IPS-20b (cell line): Measurements from ENCODE around the gene GNAQ.
"Not testable (repeated sequence)": the region's sequence is repeated elsewhere in the genome, so short reads cannot be mapped to it uniquely, and the experiment has no call there.

ENCODE experiments used
- H3K27ac ChIP-seq: one replicate; pipeline ENCODE4 v1.5.1; 2013; ENCODE audit warnings: low read length
- H3K27me3 ChIP-seq: 2 replicates; pipeline ENCODE4 v1.6.1; 2013; ENCODE audit warnings: mild to moderate bottlenecking, low read length, inconsistent platforms; ENCODE audit not compliant: insufficient read depth
- H3K36me3 ChIP-seq: 2 replicates; pipeline ENCODE4 v1.6.1; 2013; ENCODE audit warnings: low read depth, mild to moderate bottlenecking, inconsistent platforms, low read length, moderate library complexity; ENCODE audit not compliant: insufficient read depth
- H3K4me1 ChIP-seq: 2 replicates; pipeline ENCODE4 v1.6.1; 2013; ENCODE audit warnings: mild to moderate bottlenecking, control low read depth, inconsistent platforms, low read length, moderate library complexity; ENCODE audit not compliant: insufficient read depth
- H3K4me3 ChIP-seq: 2 replicates; pipeline ENCODE4 v1.5.1; 2013; ENCODE audit warnings: mild to moderate bottlenecking, low read length, inconsistent platforms
- H3K9ac ChIP-seq: 2 replicates; pipeline ENCODE4 v1.6.1; 2013; ENCODE audit warnings: low read depth, mild to moderate bottlenecking, inconsistent platforms, low read length, moderate library complexity
- H3K9me3 ChIP-seq: 2 replicates; pipeline ENCODE4 v1.6.1; 2013; ENCODE audit warnings: mild to moderate bottlenecking, low read depth, low read length, inconsistent platforms; ENCODE audit not compliant: insufficient read depth

GNAQ gene

DNA sequence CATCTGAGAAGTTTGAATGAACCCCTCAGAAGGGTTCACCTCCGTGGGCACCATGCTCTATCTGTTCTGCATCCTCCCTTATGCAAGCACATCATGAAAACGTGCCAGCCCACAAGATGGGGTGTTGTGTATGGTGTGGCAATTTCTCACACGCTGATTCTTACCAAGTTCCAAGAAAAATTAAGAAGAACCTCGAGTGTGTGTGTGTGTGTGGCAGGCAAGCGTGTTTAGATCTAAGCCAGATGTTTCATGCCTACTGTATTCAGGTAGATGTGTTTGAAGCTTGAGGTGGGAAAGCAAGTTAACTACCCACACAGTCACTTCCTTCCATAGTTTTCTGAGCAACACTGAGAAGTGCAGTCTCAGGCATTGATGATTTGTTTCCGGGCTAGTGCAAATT lies 305.8 kb downstream of the GNAQ start:
- no peak overlapping the region for H3K4me3 ChIP-seq
- no peaks in the 10 kb centered on the region for H3K9me3 ChIP-seq
- no peaks in the 10 kb centered on the region for H3K27me3 ChIP-seq
- H3K27ac ChIP-seq = no peak overlapping the region
- H3K36me3 ChIP-seq = peaks cover 27% of the 10 kb centered on the region
- H3K9ac ChIP-seq = no peak overlapping the region
- H3K4me1 ChIP-seq = no peaks in the 10 kb centered on the region; the same call in 1 of the 2 replicates

DNA sequence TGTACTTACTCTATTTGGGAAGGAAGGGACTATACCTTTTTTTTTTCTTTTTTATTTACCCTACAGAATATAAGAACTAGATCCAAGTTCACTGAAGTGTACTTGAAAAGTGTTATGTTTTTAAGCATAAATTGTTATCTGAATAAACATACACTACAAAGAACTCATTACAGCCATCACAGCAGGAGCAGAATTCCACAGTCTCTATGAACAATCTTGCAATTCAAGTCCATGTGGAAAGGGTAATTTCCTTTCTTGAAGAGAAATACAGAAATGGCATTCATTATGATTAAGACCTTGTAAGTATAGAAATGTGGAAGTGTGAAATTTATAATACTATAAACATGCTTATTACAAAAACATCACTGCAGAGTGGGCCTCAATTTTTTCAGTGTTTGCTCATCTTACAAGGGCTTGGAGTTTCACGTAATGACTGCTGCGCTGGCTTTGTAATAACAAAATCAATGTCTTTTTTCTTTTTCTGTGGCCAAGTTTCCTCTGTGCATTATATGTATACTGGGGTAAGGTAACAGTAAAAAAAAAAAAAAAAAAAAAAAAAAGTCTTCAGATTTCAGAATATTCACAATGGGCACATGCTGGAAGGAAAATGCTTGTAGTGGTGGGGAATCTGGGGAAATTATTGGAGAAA lies 306.4 kb downstream of the GNAQ start:
- H3K36me3 ChIP-seq = peaks cover 27% of the 10 kb centered on the region
- H3K4me3 ChIP-seq = no peak overlapping the region
- no peak overlapping the region for H3K9ac ChIP-seq
- H3K9me3 ChIP-seq = no peaks in the 10 kb centered on the region
- no peaks in the 10 kb centered on the region for H3K27me3 ChIP-seq
- no peak overlapping the region for H3K27ac ChIP-seq
- H3K4me1 ChIP-seq = peaks cover 3% of the 10 kb centered on the region; the same call in 1 of the 2 replicates

DNA sequence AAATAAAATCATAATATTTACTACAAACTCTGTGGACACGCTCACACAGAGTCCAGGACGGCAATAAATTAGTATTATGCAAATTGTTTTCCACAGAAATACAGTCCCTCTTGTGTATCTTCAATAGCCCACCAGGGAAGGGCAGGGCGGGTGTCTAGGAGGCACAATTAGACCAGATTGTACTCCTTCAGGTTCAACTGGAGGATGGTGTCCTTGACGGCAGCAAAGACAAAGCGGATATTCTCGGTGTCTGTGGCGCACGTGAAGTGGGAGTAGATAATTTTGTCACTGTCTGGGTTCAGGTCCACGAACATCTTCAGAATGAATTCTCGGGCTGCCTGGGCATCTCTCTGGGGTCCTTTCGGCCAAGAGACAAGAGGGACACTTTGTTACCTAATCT lies 310.5 kb downstream of the GNAQ start:
- not testable (repeated sequence) for H3K36me3 ChIP-seq, H3K9ac ChIP-seq, H3K4me3 ChIP-seq, H3K27ac ChIP-seq, H3K9me3 ChIP-seq, H3K27me3 ChIP-seq
- peaks cover 37% of the 10 kb centered on the region for H3K4me1 ChIP-seq

DNA sequence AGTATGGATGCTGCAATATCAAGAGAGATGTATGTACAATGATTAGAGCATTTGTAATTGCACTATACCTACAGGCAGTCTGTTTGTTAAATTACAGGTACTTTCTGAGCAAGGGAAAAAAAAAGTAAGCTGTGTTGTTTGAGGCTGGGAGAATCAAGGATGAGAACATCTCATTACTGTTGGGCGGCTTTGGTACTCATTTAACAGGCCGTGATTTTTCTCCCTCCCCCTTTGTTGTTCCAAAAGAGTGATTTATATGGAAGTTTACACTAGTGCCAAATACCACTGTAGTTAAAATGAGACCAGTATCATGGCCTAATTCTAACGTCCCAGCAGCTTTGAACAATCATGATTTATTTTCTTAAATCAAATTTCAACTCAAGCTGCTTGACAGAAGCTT lies 312.3 kb downstream of the GNAQ start:
- Histone ChIP-seq H3K4me1 (peaks cover 41% of the 10 kb centered on the region), H3K9ac (peak overlapping the region; percentile 9; the same call in 1 of the 2 replicates), H3K9me3 (no peaks in the 10 kb centered on the region), H3K4me3 (no peak overlapping the region), H3K27ac (no peak overlapping the region), H3K27me3 (no peaks in the 10 kb centered on the region), H3K36me3 (no peaks in the 10 kb centered on the region)

DNA sequence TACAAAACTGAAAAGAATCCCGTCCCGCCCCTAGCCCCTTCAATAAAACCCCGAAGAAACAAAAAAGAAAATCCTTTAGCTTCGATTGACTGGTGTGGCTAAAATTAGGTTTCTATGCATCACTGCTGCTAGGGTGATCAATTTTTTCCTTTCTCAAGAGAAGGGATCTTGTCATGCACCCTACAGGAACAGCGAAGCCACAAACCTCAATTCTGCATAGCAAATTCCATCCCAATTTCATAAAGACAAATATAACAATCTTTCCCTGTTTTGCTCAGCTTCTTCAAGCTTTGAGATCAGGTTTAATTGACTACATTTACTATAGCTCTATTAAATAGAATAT lies 313.3 kb downstream of the GNAQ start:
- Histone ChIP-seq H3K27ac (peak overlapping the region; percentile 46), H3K4me1 (peaks cover 48% of the 10 kb centered on the region), H3K9ac (peak overlapping the region; percentile 68; the same call in 1 of the 2 replicates)
- H3K4me3 ChIP-seq, H3K36me3 ChIP-seq, H3K27me3 ChIP-seq, H3K9me3 ChIP-seq: not testable (repeated sequence)

DNA sequence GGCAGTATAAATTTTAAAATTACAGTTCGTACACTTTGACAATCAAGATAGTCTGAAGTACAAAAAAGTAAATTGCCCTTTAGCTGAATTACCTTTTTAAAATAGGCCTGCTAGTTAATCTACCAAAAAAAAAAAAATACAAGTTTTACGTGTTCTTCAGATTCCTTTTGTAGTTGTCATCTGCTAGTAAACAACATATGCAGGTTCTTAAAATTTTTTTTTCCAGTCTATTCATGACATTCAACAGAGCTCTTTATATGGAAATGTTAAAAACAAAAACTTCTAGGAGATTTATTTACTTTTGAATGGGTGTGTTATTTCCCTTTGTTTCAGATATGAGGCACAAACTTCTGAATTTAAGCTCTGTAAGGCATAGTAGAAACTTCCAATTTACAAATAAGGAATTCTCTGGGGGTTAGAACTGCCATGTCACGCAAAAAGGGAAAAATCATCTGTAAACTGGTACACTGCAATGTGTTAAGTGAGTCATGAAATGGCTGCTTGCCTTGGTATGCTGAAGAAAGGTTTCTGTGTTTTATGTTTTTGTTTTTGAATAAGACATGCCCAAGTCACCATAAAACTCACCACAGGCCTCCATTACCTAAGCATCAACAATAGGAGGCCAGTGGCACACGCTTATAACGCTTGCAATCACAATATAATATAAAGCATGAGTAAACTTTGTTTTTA lies 313.9 kb downstream of the GNAQ start:
- H3K4me1 ChIP-seq = peaks cover 48% of the 10 kb centered on the region
- H3K27ac ChIP-seq = peak overlapping the region; percentile 46
- H3K9ac ChIP-seq = peak overlapping the region; percentile 68
- H3K4me3 ChIP-seq = peak overlapping the region; percentile 8; the same call in 1 of the 2 replicates
- not testable (repeated sequence) for H3K27me3 ChIP-seq, H3K36me3 ChIP-seq, H3K9me3 ChIP-seq

DNA sequence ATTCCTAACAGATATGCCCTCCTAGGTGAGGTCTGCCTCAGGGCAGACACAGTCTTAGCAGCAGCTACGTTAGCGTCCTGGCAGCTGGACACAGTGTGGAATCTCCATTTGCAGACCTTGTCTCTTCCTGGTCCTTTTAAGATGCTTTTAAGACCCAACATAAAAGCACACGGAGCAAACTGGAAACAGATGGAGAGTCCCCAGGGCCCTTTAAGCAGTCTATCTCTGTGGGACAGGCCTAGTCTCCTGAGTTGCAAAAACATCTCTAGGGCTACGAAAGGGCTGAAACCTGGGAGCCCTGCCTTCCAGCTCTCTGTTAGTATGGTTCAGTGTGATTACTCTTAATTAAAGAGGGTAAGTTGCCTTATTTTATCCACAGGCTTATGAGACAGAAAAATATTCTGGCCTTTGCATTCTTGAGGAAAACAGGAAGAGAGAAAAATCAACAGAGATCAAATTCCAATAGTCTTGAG lies 317.5 kb downstream of the GNAQ start:
- Histone ChIP-seq H3K27me3 (no peaks in the 10 kb centered on the region), H3K36me3 (no peaks in the 10 kb centered on the region), H3K4me1 (peaks cover 35% of the 10 kb centered on the region), H3K9me3 (peaks cover 7% of the 10 kb centered on the region; the same call in 1 of the 2 replicates), H3K9ac (no peak overlapping the region; the same call in 1 of the 2 replicates), H3K27ac (peak overlapping the region; percentile 26), H3K4me3 (no peak overlapping the region)

DNA sequence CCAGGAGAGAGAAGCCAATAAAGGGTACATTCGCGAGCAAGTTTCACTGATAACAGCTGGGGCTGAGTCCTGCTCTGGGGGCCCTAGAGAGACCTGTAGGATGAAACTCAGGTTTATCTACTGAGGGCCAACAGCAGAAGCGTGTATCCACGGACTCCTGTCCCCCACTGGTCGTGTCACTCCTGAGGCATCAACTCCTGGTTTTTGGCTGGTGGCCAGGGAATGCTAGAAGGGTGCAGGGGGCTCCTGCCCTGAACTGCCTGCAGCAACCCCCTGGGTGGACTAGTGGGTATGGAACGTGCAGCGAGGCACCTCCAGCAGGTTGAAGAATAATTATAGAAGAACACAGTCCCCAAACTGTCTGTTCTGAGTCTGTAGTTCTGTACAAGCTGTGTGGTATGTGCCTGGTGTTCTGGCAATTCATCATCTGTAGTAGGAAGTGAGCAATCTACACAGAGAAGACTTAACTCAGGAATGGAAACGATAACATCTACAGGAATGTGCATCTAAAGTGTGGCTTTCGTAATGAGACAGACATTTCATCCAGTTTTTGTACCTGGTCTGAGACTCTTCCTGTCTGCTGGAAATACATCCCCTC lies 319.0 kb downstream of the GNAQ start:
- Histone ChIP-seq H3K9me3 (peaks cover 7% of the 10 kb centered on the region; the same call in 1 of the 2 replicates), H3K4me1 (peaks cover 24% of the 10 kb centered on the region), H3K27me3 (no peaks in the 10 kb centered on the region), H3K36me3 (no peaks in the 10 kb centered on the region), H3K9ac (no peak overlapping the region), H3K27ac (no peak overlapping the region), H3K4me3 (no peak overlapping the region)

DNA sequence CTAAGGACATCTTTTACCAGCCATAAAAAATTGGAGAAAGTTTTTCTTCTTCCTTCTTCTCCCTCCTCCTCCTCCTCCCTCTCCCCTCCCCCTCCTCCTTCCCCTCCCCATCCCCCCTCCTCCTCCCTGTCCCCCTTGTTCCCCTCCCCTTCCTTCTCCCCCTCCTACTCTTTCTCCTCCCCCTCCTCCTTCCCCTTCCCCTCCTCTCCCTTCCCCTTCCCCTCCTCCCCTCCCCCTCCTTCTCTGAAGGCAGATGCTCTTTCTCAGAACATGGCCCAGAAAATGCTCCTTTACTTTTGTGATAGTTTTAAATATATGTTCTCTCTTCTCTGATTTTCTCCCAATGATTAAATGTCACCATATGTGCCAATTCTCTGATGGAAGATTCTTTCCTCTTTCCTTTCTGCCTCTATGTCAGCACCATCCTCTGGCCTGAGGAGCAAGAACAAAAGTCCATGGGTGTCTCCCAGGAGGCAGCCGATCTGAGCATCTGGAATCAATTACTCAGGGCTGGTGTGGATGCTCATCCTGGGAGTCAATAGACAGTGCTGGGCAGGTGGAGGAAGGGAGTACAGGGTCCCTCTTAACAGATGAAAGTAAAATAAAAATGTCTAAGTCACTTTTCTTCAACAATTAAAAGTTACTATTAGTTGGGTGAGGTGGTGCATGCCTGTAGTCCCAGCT lies 320.5 kb downstream of the GNAQ start:
- H3K4me1 ChIP-seq = peaks cover 11% of the 10 kb centered on the region
- H3K27me3 ChIP-seq = no peaks in the 10 kb centered on the region
- no peak overlapping the region for H3K27ac ChIP-seq
- peaks cover 7% of the 10 kb centered on the region; the same call in 1 of the 2 replicates for H3K9me3 ChIP-seq
- H3K9ac ChIP-seq = no peak overlapping the region
- H3K4me3 ChIP-seq = no peak overlapping the region
- no peaks in the 10 kb centered on the region for H3K36me3 ChIP-seq

DNA sequence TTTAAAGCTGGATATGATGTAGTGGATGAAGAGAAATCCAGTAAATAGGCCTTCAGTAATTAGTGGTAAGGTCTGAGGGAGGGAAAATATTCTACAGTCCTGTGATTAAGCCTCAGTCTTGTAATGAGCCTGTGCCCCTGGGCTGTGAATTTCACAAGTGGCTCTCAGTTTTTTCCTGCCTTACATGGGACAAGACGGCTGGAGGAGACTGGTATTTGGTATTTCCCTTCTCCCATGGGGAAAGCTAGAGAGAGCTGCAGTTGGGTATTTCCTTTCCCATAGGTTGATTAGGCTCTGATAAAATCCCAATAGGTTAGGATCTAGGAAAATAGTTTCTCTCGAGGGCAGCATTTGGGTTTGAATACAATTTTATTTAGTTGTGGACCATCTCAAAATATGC lies 321.3 kb downstream of the GNAQ start:
- H3K4me3 ChIP-seq = no peak overlapping the region
- H3K27me3 ChIP-seq = no peaks in the 10 kb centered on the region
- no peak overlapping the region for H3K9ac ChIP-seq
- H3K27ac ChIP-seq = no peak overlapping the region
- H3K9me3 ChIP-seq = peaks cover 7% of the 10 kb centered on the region; the same call in 1 of the 2 replicates
- H3K36me3 ChIP-seq = no peaks in the 10 kb centered on the region
- peaks cover 8% of the 10 kb centered on the region for H3K4me1 ChIP-seq

DNA sequence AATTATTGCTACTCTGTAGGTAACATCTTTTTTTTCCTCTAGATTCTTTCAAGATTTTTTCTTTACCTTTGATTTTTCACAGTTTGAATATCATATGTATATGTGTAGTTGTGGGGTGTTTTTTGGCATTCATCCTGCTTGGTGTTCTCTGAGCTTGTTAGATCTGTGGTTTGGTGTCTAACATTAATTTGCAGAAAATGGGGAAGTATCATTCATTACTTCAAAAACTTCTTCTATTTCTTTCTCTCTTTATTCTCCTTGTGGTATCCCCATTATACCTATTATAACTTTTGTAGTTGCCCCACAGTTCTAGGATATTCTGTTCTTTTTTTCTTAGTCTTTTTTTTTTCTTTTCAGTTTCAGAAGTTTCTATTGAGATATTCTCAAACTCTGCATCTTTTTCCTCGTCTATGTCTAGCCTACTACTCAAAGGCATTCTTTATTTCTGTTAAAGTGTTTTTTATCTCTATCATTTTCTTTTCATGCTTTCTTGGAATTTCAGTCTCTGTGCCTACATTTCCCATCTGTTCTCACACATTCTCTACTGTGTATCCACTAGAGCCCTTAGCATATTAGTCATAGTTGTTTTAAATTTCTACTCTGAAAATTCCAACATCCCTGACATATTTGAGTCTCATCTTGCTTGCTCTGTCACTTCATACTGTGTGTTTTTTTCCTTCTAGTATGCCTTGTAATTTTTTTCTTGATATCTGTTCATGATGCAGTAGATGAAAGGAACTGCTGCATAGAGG lies 323.4 kb downstream of the GNAQ start:
- H3K9me3 ChIP-seq = peaks cover 7% of the 10 kb centered on the region; the same call in 1 of the 2 replicates
- H3K36me3 ChIP-seq = no peaks in the 10 kb centered on the region
- H3K27ac ChIP-seq = no peak overlapping the region
- no peaks in the 10 kb centered on the region for H3K27me3 ChIP-seq
- no peak overlapping the region for H3K4me3 ChIP-seq
- H3K4me1 ChIP-seq = no peaks in the 10 kb centered on the region
- no peak overlapping the region for H3K9ac ChIP-seq
